ENCODE data around the gene TMEM132A. TPM values are rescaled to one million over a fixed set of nuclear protein-coding genes. Genes with fewer than 3 reads are reported as not detected.

The TMEM132A gene
- total RNA-seq, 1 donor: 3.7 TPM

DNA sequence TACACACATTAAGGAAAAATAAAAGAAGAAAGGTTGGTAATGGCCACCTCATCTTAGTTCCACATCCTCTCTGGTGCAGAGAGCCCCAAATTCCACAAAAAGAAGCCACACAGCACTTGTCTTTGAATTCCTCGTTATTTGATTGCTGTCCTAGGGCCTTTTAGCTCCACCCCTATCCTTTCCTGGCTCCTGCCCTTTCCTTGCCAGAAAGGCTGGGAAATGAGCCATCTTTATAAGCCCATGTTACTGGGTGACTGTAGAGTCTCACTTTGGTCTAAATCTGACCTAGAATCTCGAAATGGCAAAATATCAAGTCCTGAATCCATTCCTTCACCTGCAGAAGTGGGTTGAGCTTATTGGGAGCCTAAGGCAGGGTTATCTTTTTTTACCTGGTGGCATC, 4.3 kb upstream of the TMEM132A start:
- DNase-seq (ENCODE audit: low read depth): peak; percentile 35
- no peak overlapping the region for H3K4me3 ChIP-seq (ENCODE audit: low read depth, low read length)
- TF ChIP-seq, protein P1, sequence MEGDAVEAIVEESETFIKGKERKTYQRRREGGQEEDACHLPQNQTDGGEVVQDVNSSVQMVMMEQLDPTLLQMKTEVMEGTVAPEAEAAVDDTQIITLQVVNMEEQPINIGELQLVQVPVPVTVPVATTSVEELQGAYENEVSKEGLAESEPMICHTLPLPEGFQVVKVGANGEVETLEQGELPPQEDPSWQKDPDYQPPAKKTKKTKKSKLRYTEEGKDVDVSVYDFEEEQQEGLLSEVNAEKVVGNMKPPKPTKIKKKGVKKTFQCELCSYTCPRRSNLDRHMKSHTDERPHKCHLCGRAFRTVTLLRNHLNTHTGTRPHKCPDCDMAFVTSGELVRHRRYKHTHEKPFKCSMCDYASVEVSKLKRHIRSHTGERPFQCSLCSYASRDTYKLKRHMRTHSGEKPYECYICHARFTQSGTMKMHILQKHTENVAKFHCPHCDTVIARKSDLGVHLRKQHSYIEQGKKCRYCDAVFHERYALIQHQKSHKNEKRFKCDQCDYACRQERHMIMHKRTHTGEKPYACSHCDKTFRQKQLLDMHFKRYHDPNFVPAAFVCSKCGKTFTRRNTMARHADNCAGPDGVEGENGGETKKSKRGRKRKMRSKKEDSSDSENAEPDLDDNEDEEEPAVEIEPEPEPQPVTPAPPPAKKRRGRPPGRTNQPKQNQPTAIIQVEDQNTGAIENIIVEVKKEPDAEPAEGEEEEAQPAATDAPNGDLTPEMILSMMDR (IDR thresholded peaks at IDR 0.05; ENCODE audit: insufficient read depth, low read length): no peak

DNA sequence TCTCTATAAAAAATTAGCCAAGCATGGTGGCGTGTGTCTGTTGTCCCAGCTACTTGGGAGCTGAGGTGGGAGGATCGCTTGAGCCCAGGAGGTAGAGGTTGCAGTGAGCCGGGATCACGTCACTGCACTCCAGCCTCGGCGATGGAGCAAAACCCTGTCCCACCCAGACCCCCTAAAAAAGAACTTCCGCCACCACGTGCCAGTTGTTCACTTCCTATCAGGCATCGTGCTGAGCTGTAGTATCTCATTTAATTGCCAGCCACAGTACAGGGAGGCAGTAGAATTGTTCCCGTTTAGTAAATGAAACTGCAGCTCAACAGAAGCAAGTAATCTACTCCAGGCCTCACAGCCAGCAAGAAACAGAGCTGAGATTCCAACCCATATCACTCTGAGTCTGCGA, 3.0 kb upstream of the TMEM132A start:
- no peak for DNase-seq (ENCODE audit: low read depth)
- TF ChIP-seq, protein P1 (IDR thresholded peaks at IDR 0.05; ENCODE audit: insufficient read depth, low read length): no peak
- H3K4me3 ChIP-seq (ENCODE audit: low read depth, low read length): no peak overlapping the region

DNA sequence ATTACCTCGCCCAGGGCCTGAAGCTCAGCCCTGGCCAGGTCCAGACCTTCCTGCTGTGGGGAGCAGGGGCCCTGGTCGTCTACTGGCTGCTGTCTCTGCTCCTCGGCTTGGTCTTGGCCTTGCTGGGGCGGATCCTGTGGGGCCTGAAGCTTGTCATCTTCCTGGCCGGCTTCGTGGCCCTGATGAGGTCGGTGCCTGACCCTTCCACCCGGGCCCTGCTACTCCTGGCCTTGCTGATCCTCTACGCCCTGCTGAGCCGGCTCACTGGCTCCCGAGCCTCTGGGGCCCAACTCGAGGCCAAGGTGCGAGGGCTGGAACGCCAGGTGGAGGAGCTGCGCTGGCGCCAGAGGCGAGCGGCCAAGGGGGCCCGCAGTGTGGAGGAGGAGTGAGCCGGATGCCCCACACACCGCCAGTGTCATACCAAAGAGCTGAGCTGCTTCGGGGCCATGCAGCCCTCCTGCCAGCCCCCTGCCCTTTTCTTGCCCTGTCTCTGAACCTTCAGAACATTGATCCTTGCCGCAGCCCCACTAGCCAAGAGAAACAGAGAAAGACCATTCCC, 2.4 kb upstream of the TMEM132A start:
- no peak overlapping the region for H3K4me3 ChIP-seq (ENCODE audit: low read depth, low read length)
- TF ChIP-seq, protein P1 (IDR thresholded peaks at IDR 0.05; ENCODE audit: insufficient read depth, low read length): no peak
- DNase-seq (ENCODE audit: low read depth): no peak

DNA sequence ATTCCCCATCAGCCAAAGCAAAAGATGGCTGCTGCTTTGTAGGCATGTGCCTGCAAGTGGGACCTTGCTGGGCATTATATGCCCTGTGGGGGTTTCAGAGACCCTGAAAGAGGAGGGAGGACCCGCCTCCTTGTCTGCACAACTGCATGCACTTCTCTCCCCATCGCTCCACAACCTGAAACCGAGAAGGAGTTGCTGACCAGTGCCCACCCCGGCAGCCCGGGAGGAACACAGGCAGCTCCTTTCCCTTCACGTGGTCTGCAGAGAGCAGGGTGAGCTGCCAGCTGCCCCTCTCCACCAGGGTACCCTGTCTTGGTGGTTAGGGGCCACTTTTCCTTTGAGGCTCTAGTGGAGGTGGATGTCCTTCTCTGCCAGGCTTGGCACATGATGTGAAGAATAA, 1.4 kb upstream of the TMEM132A start:
- TF ChIP-seq, protein P1 (IDR thresholded peaks at IDR 0.05; ENCODE audit: insufficient read depth, low read length): no peak
- no peak for DNase-seq (ENCODE audit: low read depth)
- no peak overlapping the region for H3K4me3 ChIP-seq (ENCODE audit: low read depth, low read length)

DNA sequence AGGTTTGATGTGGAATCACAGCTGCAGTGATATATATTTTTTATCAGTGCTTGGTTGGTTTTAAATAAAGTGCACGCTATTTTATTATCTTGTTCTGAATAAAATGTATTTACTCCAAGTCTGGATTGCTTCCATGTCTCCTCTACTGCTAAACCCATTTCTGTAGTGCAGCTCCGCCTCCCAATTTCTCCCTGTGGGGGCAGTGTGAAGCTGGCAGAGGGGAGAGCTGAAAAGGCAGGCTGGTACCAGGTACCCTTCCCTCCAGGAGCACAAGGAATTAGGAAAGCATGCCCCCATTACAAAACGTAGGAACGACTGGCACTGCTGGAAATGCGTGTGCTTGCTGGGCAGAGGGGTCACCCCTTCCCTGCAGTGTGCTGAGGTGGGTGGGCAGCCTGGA, 934 bp upstream of the TMEM132A start:
- no peak for DNase-seq (ENCODE audit: low read depth)
- TF ChIP-seq, protein P1 (IDR thresholded peaks at IDR 0.05; ENCODE audit: insufficient read depth, low read length): no peak

DNA sequence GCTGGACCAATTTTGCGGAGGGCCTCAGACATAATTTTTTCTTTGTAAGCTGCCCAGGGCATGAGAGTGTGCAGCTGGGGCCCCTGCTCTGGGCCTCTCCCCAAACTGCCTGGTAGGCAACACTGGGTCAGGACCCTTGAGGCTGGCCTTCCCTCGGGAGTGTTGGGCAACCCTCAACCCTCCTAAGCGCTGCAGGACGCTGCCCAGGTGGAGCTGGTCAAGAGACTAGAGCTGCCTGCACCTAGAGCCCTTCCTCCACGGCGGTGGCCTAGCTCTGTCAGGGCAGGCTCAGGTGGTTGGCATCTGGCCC, 505 bp upstream of the TMEM132A start:
- DNase-seq (ENCODE audit: low read depth): no peak
- peak overlapping the region; percentile 74 for H3K4me3 ChIP-seq (ENCODE audit: low read depth, low read length)
- TF ChIP-seq, protein P1 (IDR thresholded peaks at IDR 0.05; ENCODE audit: insufficient read depth, low read length): no peak

More for the DNA sequence above, 934 bp upstream of the TMEM132A start:
- no peak overlapping the region for H3K4me3 ChIP-seq (ENCODE audit: low read depth, low read length)

Measured in fibroblast of the aortic adventitia (primary cell).